ENCODE measurements around the gene TMEM132C.

TMEM132C gene

DNA sequence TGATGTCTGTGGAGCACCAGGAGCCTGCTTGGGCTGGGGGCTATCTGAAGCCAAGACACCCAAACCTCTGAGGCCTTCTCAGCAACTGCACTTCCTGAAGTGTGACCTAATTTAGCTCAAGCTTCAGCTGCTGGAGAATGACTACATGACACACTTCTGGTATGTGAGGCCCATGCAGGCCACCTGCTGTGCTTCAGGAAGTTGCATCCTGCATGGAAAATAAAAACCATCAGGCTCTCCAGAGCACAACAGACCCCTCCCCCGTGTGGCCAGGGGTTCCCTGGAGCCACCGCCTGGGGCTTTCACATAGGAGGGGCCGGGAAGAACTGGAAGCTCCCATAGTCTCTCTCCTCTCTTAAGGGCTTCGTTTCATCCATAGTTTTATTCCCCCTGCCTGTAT is 339.1 kb downstream of the TMEM132C start:
- ATAC-seq (ENCODE audit: low read depth) = no peak
- H3K27me3 ChIP-seq (ENCODE audit: insufficient read depth, poor library complexity, severe bottlenecking) = no peaks in the 10 kb centered on the region
- H3K27ac ChIP-seq (ENCODE audit: poor library complexity, severe bottlenecking) = no peak overlapping the region
- no peaks in the 10 kb centered on the region for H3K4me1 ChIP-seq (ENCODE audit: insufficient read depth, poor library complexity, severe bottlenecking)
- DNase-seq (ENCODE audit: low spot score) = no peak
- H3K9me3 ChIP-seq (ENCODE audit: severe bottlenecking) = no peaks in the 10 kb centered on the region
- no peak overlapping the region for H3K4me3 ChIP-seq (ENCODE audit: severe bottlenecking)
- no peaks in the 10 kb centered on the region for H3K36me3 ChIP-seq (ENCODE audit: low read depth)
- TF ChIP-seq, protein P1, sequence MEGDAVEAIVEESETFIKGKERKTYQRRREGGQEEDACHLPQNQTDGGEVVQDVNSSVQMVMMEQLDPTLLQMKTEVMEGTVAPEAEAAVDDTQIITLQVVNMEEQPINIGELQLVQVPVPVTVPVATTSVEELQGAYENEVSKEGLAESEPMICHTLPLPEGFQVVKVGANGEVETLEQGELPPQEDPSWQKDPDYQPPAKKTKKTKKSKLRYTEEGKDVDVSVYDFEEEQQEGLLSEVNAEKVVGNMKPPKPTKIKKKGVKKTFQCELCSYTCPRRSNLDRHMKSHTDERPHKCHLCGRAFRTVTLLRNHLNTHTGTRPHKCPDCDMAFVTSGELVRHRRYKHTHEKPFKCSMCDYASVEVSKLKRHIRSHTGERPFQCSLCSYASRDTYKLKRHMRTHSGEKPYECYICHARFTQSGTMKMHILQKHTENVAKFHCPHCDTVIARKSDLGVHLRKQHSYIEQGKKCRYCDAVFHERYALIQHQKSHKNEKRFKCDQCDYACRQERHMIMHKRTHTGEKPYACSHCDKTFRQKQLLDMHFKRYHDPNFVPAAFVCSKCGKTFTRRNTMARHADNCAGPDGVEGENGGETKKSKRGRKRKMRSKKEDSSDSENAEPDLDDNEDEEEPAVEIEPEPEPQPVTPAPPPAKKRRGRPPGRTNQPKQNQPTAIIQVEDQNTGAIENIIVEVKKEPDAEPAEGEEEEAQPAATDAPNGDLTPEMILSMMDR (IDR thresholded peaks at IDR 0.05; ENCODE audit: poor library complexity, severe bottlenecking) = no peak

DNA sequence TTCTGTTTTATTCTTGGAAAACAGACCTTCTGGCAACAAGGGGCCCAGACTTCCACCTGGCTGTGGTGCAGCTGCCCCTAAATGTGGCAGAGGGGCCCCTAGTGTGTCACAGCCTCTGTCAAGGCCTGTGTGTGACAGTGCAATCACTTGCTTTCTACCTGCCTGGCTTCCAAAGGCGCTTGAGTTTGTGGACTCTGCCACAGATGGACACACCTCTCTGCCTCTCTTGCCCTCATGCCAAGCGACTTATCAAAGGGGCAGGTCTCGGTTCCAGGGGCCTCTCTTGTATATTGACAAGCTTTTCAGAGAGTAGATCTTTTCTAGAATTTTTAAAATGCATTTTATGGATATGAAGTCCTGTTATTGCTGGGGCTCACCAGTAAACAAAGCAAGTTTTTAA is 339.6 kb downstream of the TMEM132C start:
- Histone ChIP-seq H3K4me3 (ENCODE audit: severe bottlenecking) (no peak overlapping the region), H3K9me3 (ENCODE audit: severe bottlenecking) (no peaks in the 10 kb centered on the region), H3K4me1 (ENCODE audit: insufficient read depth, poor library complexity, severe bottlenecking) (no peaks in the 10 kb centered on the region), H3K27ac (ENCODE audit: poor library complexity, severe bottlenecking) (no peak overlapping the region), H3K27me3 (ENCODE audit: insufficient read depth, poor library complexity, severe bottlenecking) (no peaks in the 10 kb centered on the region), H3K36me3 (ENCODE audit: low read depth) (no peaks in the 10 kb centered on the region)
- TF ChIP-seq, protein P1 (IDR thresholded peaks at IDR 0.05; ENCODE audit: poor library complexity, severe bottlenecking) = no peak
- no peak for ATAC-seq (ENCODE audit: low read depth)
- DNase-seq (ENCODE audit: low spot score) = no peak

DNA sequence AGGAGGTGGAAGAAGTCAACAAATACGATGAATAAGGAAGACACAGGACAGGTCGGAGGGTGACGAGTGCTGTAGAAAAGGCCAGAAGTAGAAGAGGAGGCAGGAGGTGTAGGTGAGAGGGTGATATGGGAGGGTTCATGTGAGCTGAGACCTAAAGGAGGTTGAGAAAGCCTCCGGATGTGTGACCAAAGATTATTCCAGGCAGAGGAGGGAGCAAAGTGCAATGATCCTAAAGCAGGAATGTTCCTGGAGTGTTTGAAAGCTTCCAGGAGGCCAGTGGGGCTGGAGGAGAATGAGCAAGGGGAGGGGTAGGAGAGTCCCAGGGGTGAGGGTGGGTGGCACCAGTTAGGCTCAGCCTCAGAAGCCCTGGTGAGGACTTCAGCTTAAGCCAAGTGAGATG is 340.0 kb downstream of the TMEM132C start:
- TF ChIP-seq, protein P1 (IDR thresholded peaks at IDR 0.05; ENCODE audit: poor library complexity, severe bottlenecking) = no peak
- no peaks in the 10 kb centered on the region for H3K27me3 ChIP-seq (ENCODE audit: insufficient read depth, poor library complexity, severe bottlenecking)
- no peak overlapping the region for H3K27ac ChIP-seq (ENCODE audit: poor library complexity, severe bottlenecking)
- no peaks in the 10 kb centered on the region for H3K36me3 ChIP-seq (ENCODE audit: low read depth)
- no peaks in the 10 kb centered on the region for H3K4me1 ChIP-seq (ENCODE audit: insufficient read depth, poor library complexity, severe bottlenecking)
- ATAC-seq (ENCODE audit: low read depth) (no peak), DNase-seq (ENCODE audit: low spot score) (no peak)
- H3K4me3 ChIP-seq (ENCODE audit: severe bottlenecking) = no peak overlapping the region
- H3K9me3 ChIP-seq (ENCODE audit: severe bottlenecking) = no peaks in the 10 kb centered on the region

DNA sequence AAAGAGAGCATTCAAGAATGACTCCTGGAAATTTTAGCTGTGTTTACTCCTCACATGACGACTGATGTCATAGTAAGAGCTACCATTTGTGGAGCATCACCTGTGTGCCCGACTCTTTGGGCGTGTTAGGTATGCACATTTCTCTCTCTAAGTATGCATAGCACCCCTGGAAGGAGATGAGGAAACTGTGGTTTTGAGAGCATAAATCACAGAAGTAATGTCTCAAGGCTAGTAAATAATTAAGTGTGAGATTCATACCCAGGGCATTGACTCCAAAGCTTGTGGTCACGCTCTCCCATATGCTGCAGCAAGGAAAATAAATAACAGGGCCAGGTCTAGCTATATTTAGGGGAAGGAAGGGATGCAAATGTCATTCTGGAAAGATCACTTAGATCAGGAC is 340.7 kb downstream of the TMEM132C start:
- no peaks in the 10 kb centered on the region for H3K36me3 ChIP-seq (ENCODE audit: low read depth)
- DNase-seq (ENCODE audit: low spot score) = no peak
- no peak for ATAC-seq (ENCODE audit: low read depth)
- H3K27ac ChIP-seq (ENCODE audit: poor library complexity, severe bottlenecking) = no peak overlapping the region
- TF ChIP-seq, protein P1 (IDR thresholded peaks at IDR 0.05; ENCODE audit: poor library complexity, severe bottlenecking) = no peak
- H3K27me3 ChIP-seq (ENCODE audit: insufficient read depth, poor library complexity, severe bottlenecking) = no peaks in the 10 kb centered on the region
- no peaks in the 10 kb centered on the region for H3K4me1 ChIP-seq (ENCODE audit: insufficient read depth, poor library complexity, severe bottlenecking)
- no peaks in the 10 kb centered on the region for H3K9me3 ChIP-seq (ENCODE audit: severe bottlenecking)
- no peak overlapping the region for H3K4me3 ChIP-seq (ENCODE audit: severe bottlenecking)

DNA sequence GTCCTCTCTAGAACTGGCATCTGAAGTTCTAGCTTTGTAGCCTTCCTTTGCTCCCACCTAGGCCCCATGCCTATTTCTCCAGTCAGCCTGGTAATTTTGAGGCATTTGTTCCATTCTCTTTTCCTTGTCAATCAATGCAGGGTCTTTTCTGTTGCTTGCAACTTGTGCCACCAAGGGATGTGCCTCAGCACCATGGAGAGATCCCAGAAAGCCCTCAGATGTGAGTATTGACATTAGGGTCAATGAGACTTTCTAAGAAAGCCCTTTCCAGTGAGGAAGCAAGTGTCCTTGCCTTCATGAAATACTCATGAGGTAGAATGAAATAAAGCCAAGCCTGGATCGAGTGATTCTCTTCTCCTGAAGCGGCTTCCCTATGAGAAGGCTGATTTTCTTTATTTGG is 342.9 kb downstream of the TMEM132C start:
- Histone ChIP-seq H3K4me1 (ENCODE audit: insufficient read depth, poor library complexity, severe bottlenecking) (no peaks in the 10 kb centered on the region), H3K27me3 (ENCODE audit: insufficient read depth, poor library complexity, severe bottlenecking) (no peaks in the 10 kb centered on the region), H3K36me3 (ENCODE audit: low read depth) (no peaks in the 10 kb centered on the region), H3K27ac (ENCODE audit: poor library complexity, severe bottlenecking) (no peak overlapping the region), H3K4me3 (ENCODE audit: severe bottlenecking) (no peak overlapping the region), H3K9me3 (ENCODE audit: severe bottlenecking) (peaks cover 2% of the 10 kb centered on the region)
- ATAC-seq (ENCODE audit: low read depth) (no peak), DNase-seq (ENCODE audit: low spot score) (no peak)
- TF ChIP-seq, protein P1 (IDR thresholded peaks at IDR 0.05; ENCODE audit: poor library complexity, severe bottlenecking) = no peak

Measured in RWPE2 (cell line).